Measurements from ENCODE around the gene SLX4IP.
"Not testable (repeated sequence)": the region's sequence is repeated elsewhere in the genome, so short reads cannot be mapped to it uniquely, and the experiment has no call there.

The SLX4IP gene

DNA sequence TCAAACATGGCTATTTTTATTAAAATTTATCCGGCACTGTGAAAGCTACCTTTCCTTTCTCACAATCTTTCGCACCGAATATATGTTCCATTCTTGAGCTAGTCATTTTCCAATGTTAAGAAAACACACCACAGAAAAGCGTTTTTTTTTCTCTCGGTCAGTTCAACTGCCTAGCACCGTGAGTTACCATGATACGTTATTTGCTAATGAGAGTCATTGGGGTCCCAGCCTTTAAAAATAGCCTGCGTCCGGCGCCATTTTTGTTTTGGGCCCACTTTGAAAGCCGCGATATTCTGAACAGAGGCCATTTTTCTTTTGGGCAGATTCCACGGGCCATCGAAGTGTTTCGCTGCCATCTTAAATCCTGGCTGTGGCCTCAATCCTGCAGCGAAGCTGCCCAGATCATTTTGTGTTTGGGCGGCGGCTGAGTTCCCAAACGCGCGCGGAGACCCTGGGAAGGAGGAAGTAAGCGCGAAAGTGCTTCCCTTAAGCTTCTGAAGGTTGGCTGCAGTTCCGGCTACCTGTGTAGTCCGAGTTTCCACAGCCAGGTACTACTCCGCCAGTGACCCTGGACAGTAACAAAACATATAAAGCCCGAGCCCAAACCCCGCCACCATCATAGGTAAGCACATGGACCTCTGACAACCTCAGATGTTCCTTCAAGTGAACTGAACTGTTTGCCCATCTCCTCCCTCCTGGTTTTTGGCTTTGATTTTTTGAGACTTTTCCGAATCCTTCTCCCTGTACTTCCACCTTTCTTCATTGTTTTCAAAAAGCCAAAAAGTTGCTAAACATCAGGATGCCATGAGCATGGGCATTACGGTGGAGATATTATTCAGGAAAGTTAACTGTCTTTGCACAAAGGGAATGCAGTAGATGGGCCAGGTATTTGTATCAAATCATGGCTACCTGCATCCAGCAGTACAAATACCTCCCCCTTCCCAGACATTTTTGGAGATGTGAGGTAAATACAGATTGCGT is at the start of gene SLX4IP:
TSS of gene SLX4IP (plus strand) at position 474 of the 981 bp plus-strand sequence. CDS start 22,900 bp downstream, outside the sequence.
- DNase-seq, result peak; percentile 61 to 89 (median 74)

DNA sequence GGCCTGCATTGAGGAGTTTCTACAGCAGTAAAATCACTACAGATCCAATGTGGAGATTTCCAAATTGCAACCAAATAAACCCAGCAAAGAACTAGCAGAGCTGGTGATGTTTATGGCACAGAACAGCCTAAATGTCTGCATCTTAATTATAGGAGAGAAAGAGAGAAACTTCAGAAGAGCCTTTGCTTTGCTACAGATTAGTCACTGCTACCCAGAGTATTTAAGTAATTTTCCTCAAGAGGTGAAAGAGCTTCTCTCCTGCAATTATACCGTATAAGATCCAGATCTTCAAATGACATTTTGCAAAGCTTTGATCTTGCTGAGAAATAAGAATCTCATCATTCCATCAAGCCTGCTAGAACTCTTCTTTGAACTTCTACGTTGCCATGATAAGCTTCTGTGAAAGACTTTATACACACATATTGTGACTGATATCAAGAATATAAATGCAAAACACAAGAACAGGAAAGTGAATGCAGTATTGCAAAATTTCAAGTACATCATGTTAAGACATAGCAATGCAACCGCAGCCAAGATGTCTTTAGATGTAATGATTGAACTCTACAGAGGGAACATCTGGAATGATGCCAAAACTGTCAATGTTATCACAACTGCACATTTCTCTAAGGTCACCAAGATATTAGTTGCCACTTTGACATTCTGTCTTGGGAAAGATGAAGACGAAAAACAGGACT is 49.1 kb upstream of the SLX4IP start:
- no peak for DNase-seq

DNA sequence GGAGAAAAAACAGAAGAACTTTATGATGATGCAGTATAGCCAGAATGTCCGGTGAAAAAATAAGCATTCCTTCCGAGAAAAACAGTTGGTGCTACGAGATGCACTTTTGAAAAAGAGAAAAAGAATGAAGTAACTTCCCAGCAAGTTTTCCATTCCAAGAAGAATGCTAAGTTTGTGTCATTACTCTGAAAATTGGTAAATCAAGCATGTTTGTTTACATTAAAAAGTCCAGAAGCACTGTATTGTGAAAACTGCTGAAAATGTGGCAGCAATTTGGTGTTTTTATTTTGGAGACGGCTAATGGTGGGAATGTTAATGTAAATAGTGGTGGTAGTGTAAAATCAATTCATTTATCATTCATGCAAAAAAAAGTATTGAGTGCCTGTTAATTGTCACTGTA is 47.4 kb upstream of the SLX4IP start:
- DNase-seq, result no peak

DNA sequence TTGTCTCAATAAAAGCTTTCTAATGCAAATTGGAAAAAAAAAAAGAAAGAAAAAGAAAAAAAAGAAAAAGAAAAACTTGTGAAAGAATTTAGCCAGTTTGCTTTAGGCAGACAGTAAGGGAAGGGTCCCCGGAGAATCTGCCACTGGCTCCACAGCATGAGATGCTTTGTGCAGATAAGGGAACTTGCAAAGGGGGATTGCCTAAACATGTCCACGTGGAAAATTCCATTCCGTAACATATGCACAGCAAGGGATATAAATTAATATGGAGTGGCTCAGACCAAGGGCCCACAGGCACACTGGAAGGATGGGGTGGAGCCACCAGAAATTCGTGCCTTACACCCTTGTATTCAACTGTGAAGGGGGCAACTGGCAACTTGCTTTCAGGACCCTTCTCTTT is 46.5 kb upstream of the SLX4IP start:
- DNase-seq, result no peak

DNA sequence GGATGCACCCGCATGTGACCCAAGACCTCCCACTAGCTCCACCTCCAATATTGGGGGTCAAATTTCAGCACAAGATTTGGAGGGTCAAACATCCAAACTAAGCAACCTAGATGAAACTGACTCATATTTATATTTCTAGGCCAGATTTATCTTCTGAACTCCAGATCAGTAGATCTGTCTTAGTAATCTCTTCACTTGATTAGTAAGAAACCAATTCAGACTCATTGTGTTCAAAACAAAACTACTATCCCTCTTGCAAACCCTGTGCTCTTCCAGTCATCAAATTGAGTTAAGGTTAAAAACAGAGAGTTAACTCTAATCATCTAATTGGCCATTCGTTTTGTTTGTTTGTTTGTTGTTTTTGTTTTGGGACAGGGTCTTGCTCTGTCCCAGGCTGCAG is 44.4 kb upstream of the SLX4IP start:
- DNase-seq, result no peak

DNA sequence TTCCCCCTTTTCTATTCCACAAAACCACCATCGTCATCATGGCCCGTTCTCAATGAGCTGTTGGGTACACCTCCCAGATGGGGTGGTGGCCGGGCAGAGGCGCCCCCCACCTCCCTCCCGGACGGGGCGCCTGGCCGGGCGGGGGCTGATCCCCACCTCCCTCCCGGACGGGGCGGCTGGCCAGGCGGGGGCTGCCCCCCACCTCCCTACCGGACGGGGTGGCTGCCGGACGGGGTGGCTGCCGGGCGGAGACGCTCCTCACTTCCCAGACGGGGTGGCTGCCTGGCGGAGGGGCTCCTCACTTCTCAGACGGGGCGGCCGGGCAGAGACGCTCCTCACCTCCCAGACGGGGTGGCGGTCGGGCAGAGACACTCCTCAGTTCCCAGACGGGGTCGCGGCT is 40.4 kb upstream of the SLX4IP start:
- not testable (repeated sequence) for DNase-seq

DNA sequence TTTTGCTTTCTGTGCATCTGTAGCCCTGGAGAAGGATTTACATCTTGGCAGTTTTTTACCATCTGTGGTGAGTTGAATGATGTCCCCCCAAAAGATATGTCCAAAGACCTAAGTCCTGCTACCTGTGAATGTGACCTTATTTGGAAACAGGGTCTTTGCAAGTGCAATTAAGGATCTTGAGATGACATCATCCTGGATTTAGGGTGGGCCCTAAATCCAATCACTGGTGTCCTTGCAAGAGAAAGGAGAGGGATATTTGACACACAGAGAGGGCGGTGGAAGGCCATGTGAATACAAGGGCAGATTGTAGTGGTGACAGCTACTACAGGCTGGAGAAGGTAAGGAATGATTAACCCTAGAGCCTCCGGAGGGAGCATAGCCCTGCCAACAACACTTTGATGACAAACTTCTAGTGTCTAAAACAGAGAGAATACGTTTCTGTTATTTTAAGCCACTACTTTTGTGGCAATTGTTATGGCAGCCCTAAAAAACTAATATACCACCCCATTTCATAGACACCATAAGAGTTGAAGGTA is 36.2 kb upstream of the SLX4IP start:
- DNase-seq, result no peak

DNA sequence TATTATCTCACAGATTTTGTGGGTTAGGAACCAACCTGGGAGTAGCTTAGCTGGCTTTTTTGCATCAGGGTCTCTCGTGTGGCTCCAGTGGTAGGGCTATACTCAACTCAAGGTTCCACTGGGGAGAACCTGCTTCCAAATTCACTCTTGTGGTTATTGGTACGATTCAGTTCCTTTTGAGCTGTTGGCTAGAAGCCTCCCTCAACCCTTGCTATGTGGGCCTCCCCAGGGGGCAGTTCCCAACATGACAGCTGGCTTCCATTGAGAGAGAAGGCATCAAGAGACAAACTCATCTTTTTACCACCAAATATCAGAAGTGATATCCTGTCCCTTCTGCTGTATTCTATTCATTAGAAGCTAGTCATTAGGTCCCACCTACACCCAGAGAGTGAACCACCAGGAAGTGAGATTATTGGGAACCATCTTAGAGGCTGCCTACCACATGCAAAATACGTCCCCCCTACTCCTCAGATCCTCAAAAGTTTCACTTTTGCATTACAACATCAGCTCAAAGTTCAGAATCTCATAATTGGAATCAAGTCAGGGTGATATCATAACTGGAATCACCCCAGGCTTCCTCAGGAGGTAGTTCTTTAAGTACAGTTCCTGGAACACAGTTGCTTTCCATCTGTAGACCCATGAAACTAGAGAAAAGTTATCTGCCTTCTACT is 32.0 kb upstream of the SLX4IP start:
- no peak for DNase-seq

DNA sequence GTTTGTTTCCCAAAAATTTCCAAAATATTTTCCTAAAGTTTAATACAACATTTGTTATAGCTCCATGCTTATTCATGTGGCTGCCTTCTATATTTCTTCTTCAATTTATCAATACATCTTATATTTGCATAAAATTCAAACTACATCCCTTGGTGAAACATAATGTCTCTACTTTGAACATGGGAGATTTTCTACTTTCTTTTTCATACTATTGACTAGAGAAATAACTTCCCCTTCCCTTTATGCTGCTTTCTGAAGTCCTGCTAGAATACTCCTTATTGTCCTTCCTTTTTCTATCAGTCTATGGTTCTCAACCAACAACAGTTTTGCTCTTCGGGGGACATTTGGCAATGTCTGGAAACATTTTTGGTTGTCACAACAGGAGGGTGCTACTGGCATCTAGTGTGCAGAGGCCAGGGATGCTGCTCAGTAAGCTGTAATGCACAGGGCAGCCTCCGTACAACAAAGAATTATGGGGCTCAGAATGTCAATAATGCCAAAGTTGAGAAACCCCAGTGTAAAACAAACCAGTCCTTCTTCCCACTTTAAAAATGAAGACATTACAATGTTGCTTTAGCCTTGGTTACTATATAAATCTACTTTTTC is 31.0 kb upstream of the SLX4IP start:
- DNase-seq, result no peak

DNA sequence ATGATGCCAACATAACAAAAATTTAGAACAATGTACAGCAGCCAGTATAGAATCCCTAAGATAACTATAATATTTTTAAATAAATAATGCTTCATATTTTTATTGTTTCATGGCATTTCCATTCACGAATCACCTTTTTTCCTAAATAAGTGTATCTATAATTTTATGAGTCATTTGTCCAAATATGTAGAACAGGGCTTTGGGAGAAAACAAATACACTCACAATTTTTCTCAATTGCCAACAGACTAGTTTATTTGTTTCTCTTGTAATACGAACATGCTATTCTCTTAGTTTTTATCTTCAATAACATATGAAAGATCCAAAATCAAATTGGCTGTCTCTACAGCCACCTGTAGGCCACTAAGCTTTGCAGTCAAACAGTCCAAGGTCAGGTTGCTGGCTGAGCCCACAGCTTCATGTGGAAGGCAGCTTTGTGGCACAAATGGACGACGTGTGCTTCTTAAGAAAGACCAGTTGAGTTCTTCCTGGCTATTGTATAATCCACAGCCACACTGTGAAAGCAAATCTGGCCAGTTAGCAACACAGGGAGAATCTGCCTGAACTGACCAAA is 30.1 kb upstream of the SLX4IP start:
- no peak for DNase-seq

DNA sequence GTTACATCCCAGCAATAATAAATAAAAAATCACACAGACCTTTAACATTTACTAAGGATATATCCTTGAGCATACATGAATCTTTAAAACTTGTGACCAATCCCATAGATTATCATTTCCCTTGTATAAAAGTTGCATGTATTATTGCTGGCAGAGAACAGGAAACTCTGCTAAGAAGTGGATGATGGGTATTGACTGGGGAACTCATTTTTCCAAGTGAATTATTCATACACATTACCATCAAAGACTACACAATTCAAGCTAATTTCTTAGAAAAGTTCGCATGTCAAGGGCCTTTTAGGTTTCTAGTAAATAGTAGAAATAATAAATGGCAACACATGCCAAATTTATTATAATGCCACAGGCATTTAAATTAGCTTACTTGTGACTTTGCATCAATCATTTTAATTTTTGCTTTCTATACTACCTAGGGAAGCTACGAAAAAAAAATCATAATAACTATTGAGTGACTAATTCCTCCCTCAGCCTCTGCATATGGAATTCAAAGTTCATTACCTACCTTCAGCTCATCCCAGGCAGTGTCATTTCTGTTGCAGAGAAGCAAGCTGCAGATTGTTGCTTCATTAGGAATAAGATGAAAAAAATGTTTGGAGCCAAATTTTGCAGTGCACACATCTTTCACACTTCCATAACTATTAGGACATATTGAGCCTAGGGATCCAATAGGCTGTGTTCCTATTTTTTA is 26.8 kb upstream of the SLX4IP start:
- DNase-seq, result no peak

DNA sequence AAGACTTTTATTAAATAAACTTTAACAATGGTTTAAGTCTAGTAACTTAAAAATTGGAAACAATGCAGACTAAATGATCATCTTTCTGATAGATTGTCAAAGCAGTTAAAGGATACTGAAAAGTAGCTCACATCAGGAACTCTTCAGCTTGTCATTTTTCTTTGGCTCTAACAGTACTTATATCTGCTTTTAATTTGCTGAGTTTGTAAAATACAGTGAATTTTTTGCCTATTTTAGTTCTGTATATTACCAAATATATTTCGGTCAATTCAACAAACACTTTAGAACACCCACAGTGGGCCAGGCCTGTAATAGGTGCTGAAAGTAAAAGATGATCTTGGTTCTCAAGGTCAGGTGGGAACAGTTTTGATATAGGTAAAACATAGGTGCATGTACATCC is 23.4 kb upstream of the SLX4IP start:
- DNase-seq, result no peak

DNA sequence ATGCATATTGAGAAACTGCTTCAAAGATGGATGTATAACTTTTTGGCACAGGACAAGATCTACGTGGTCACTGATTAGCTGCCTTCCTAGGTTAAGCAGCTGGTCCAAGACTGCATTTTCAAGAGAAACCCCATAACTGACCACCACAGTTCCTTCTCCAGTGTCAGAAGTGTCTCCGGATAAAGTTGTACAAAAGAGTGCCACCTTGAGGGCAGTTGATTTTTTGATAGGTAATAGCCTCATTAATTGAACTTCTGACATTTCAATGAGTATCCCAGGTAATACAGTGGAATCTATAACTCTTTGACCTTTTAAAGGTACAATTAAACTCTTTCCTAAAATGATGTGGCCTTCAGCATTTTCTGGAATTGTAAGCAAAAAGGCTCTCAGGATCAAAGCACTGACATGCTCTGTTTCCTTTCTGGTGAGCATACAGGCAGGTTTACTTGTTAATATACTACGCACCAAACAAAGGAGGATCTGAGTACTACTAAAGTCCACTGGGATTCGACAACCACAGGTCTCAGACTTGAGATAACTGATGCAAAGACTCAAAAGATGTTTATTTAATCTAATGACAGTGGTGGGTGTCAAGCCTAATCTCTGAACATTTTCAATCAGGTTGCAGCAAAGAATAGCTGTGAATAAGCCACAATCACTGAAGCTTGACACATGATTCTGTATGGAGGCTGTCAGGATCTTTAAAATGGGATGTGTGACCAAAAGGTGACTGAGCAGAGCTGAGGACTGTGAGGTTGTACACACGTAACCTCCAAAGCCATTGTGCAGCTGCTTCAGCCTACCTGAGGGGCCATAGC is 22.3 kb upstream of the SLX4IP start:
- DNase-seq, result no peak

DNA sequence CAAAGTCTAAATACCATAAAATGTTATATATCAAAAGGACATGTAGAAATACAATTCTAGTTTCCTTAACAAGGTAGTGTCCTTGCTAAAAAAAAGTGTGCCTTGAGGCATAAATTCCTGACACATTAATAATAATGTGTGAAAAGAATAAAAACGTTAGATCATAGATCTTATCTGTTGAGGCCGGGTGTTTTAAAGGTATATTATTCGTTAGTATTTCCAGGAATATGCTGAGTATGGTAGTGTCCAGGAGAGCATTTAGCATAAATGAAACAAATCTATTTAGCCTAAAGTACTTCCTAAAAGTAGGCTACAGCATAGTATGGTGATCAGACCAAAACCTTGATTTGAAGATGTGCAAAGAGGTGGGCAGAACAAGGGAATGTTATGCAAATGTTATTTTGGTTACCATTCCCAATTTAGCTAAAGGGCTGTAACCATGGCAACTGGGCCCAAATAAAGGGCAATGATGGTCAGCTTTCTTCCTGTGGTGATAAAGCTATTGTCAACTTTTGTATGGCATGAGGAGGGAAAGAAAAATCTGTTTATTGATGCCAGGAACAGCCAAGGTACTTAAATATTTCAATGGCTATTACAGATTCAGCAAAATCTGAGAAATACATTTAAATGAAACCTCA is 20.0 kb upstream of the SLX4IP start:
- DNase-seq, result no peak

DNA sequence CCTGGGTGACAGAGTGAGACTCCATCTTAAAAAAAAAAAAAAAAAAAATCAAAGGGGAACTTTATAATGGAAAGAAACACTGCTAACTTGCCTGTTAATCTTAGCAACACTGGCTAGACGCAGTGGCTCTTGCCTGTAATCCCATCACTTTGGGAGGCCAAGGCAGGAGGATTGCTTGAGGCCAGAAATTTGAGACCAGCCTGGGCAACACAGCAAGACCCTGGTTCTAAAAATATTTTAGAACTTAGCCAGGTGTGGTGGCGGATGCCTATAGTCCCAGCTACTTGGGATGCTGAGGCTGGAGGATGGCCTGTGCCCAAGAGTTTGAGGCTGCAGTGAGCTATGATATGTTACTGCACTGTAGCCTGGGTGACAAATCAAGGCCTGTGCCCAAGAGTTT is 17.9 kb upstream of the SLX4IP start:
- DNase-seq, result not testable (repeated sequence)

DNA sequence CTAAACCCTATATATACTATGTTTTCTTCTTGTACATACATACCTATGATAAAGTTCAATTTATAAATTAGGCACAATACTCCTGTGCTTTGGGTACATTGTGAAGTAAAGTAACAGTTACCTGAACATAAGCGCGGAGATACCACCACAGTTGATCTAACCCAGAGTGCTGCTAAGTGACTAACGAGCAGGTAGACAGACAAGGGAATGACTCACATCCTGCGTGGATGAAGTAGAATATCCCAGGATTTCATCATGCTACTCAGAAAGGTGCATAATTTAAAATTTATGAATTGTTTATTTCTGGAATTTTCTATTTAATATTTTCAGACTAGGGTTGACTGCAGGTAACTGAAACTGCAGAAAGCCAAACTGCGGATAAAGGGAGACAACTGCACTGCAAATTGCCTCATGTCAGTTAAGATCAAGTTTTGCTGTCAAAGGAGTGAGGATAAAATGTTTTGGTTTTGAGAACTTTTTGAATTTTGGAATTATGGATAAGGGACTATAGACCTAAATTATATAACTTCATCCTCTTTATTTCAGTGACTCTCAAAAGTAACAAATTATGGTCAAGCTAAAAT is 15.5 kb upstream of the SLX4IP start:
- DNase-seq, result no peak

DNA sequence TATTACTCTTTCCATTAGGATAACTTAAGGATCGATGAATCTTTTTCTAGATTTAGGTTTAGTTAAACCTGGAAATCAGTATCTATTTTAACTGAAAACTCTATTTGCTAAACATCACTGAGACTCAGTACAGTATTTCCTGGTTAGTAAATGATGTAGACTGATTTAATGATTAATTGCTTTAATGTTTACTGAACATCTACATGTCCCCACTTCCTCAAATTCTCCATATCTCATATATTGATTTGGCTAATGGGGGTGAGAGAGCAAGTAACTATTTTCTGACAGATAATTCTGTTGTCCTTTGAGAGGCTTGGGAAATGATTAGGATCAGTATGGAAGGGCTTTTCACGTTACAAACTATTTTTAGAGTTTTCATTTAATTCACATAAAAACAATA is 11.4 kb upstream of the SLX4IP start:
- DNase-seq, result no peak

DNA sequence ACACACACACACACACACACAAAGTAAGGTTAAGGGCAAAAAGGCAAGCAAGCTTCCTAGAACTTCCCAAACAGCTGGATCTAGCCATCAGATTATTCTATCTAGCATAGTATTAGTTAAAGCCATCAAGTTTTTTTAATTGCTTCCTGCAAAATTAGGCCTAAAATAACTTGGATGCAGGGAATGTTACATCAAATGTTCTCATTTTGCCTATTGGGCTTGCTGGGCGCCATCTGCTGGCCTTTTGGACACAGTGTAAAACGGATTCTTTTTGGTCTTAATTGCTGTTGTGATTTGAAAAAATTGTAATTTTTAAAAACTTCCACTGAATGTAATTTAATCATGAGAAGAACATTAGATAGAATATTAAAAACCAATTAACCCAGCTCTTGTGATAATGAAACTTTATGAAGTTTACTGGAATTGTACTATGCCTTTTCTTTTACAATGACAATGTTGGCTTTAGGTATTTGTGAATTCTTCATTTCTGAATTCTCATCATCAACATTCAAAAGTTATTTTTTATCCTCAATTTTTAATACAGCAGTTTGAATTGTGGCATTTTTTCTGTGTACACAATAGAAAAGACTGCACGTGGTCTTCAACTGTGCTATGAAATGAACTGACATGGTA is 7.9 kb upstream of the SLX4IP start:
- peak in 3 of 6 experiments; percentile 14 to 31 (median 19) for DNase-seq

DNA sequence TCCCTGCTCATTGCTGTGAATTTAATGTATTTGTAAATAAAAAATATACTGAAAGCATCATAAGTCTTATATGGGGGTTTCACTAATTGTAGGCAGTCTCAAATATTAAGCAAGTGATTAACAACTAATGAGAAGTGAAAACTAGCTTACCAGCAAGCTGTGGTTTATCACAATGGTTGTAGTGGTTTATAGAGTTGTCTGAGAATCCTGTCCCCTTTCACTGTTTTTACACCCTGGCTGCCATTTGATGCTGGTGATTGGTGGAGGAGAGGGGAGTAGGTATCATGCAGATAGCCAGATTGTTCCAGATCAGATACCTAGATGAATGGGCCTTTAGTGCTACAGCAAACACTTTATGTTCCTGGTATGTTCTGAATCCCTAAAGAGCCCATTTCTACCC is 7.1 kb upstream of the SLX4IP start:
- no peak for DNase-seq

All from stimulated activated naive CD4-positive, alpha-beta T cell (primary cell).